ENCODE results near the gene IQCH. TPM values are rescaled to one million over a fixed set of nuclear protein-coding genes. Genes with fewer than 3 reads are reported as not detected.

The IQCH gene
- total and polyA plus RNA-seq, 9 of the 15 experiments (the other 6 are each of a cell fraction or from before 2014, with no cell fraction given), result 1.8 to 3.9 (median 2.7) TPM

DNA sequence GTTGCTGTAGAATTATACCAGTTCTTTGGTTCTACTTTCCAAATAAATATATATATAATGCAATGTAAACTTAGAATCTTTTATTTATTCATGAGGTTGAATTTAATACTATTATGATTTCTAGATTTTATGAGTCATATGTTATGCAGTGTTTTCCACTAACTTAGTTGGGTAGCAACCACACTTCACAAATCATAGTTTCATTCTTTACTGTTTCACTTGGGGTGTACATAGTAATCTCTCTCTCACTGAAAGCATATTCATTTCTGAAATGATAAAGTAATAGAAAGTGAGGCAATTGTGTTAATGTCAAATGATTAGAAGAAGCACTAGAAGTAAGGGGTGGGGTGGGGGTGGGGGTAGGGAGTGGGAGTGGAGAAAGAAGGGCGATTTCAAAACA lies 52.6 kb downstream of the IQCH start (continued):
- TF ChIP-seq, protein P1, sequence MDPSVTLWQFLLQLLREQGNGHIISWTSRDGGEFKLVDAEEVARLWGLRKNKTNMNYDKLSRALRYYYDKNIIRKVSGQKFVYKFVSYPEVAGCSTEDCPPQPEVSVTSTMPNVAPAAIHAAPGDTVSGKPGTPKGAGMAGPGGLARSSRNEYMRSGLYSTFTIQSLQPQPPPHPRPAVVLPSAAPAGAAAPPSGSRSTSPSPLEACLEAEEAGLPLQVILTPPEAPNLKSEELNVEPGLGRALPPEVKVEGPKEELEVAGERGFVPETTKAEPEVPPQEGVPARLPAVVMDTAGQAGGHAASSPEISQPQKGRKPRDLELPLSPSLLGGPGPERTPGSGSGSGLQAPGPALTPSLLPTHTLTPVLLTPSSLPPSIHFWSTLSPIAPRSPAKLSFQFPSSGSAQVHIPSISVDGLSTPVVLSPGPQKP (CRISPR knock-in tag; IDR thresholded peaks at IDR 0.05), result no peak
- TF ChIP-seq ATF7 (IDR thresholded peaks at IDR 0.05) (no peak), ARHGAP35 (IDR thresholded peaks at IDR 0.05; ENCODE audit: partially characterized antibody) (no peak)
- TF ChIP-seq, protein P2, sequence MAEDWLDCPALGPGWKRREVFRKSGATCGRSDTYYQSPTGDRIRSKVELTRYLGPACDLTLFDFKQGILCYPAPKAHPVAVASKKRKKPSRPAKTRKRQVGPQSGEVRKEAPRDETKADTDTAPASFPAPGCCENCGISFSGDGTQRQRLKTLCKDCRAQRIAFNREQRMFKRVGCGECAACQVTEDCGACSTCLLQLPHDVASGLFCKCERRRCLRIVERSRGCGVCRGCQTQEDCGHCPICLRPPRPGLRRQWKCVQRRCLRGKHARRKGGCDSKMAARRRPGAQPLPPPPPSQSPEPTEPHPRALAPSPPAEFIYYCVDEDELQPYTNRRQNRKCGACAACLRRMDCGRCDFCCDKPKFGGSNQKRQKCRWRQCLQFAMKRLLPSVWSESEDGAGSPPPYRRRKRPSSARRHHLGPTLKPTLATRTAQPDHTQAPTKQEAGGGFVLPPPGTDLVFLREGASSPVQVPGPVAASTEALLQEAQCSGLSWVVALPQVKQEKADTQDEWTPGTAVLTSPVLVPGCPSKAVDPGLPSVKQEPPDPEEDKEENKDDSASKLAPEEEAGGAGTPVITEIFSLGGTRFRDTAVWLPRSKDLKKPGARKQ (CRISPR knock-in tag; IDR thresholded peaks at IDR 0.05), result no peak

DNA sequence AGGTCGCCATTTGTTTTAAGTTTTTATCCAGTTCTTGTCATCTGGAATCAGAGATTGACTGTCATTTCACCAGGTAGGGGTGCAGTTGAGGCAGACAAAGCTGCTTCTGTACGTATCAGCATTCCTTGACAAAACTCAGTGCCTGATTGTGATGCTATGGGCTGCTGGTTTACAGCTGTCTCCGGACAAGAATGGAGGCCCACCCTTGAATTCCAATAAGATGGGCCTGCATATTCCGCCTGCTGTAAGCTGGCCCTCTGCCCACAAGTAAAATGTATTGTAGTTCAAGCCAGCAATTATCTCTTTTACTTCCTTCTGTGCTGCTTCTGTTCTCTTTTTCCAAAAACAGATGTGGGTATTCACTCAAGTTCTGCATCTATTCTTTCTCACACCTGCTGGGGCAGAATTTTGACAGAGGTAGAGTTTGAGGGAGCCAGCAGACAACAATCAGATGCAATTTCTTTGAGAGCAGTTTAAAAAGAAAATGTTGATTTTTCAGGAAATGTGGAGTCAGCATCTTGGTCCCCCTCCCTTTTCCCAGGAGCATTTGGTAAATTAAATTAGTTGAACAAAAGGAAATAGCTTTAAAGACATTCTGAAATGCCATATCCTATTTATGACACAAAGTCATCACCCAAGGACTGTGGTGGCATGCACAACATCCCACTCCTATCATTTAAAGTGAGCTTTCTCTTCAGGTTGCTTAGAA lies 53.5 kb downstream of the IQCH start:
- H3K9me1 ChIP-seq (ENCODE audit: control insufficient read depth, insufficient read depth, low read length), result no peaks in the 10 kb centered on the region
- FAIRE-seq (no peak), DNase-seq (ENCODE audit: extremely low read depth in 1 of 4, low spot score in 3 of 4) (no peak), ATAC-seq (no peak)
- intact Hi-C loops (cut with micrococcal nuclease) (loop anchor here (10.0 kb wide), 1 partner anchor 527 kb away; no protein-coding TSS in a partner anchor), in situ Hi-C loops (cut with MboI) (no loop called here)
- no peaks in the 10 kb centered on the region for H4K20me1 ChIP-seq (replicated peaks; ENCODE audit: control insufficient read depth, insufficient read depth, low read length)
- no peak overlapping the region for H3K9ac ChIP-seq (ENCODE audit: insufficient read depth in 1 of 2, low read depth in 2 of 2, low read length in 2 of 2)
- H3K4me2 ChIP-seq (ENCODE audit: insufficient read depth, low read length), result no peak overlapping the region
- ChIA-PET POLR2A (interaction anchor here (0.6 to 1.0 kb wide), 4 partner anchors 8 to 120 kb away, joined by 3 to 4 read pairs (median 3); no protein-coding TSS in a partner anchor), CTCF (ENCODE audit: low intra/inter-chr PET ratio) (no interaction called here)
- no peak overlapping the region for H3K27ac ChIP-seq (ENCODE audit: extremely low read depth, low read depth, low read length)
- no peaks in the 10 kb centered on the region for H3K79me2 ChIP-seq (ENCODE audit: control insufficient read depth, insufficient read depth, low read length)
- H3K27me3 ChIP-seq (ENCODE audit: control insufficient read depth in 2 of 2, insufficient read depth in 2 of 2, low read length in 2 of 2), result no peaks in the 10 kb centered on the region
- H3K4me3 ChIP-seq, result no peak overlapping the region
- TF ChIP-seq, protein P3, sequence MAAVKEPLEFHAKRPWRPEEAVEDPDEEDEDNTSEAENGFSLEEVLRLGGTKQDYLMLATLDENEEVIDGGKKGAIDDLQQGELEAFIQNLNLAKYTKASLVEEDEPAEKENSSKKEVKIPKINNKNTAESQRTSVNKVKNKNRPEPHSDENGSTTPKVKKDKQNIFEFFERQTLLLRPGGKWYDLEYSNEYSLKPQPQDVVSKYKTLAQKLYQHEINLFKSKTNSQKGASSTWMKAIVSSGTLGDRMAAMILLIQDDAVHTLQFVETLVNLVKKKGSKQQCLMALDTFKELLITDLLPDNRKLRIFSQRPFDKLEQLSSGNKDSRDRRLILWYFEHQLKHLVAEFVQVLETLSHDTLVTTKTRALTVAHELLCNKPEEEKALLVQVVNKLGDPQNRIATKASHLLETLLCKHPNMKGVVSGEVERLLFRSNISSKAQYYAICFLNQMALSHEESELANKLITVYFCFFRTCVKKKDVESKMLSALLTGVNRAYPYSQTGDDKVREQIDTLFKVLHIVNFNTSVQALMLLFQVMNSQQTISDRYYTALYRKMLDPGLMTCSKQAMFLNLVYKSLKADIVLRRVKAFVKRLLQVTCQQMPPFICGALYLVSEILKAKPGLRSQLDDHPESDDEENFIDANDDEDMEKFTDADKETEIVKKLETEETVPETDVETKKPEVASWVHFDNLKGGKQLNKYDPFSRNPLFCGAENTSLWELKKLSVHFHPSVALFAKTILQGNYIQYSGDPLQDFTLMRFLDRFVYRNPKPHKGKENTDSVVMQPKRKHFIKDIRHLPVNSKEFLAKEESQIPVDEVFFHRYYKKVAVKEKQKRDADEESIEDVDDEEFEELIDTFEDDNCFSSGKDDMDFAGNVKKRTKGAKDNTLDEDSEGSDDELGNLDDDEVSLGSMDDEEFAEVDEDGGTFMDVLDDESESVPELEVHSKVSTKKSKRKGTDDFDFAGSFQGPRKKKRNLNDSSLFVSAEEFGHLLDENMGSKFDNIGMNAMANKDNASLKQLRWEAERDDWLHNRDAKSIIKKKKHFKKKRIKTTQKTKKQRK (IDR thresholded peaks at IDR 0.05; ENCODE audit: borderline replicate concordance, low read depth, low read length), result no peak
- TF ChIP-seq, protein P2 (CRISPR knock-in tag; IDR thresholded peaks at IDR 0.05), result no peak
- TF ChIP-seq MAFG (tag; conservative IDR thresholded peaks at IDR 0.05), result 0 out of 2 replicates have a peak, but pooled peaks have one; percentile 6
- TF ChIP-seq ZNF316 (IDR thresholded peaks at IDR 0.05), result peak; percentile 61
- no peak for TF ChIP-seq MEF2A (IDR thresholded peaks at IDR 0.05; ENCODE audit: control insufficient read depth, low read depth, low read length)
- TF ChIP-seq ZEB2 (IDR thresholded peaks at IDR 0.05), result no peak
- no peak for TF ChIP-seq ZNF239 (CRISPR knock-in tag; IDR thresholded peaks at IDR 0.05)
- no peak for TF ChIP-seq ZNF143 (CRISPR knock-in tag; IDR thresholded peaks at IDR 0.05)
- TF ChIP-seq C11orf30 (IDR thresholded peaks at IDR 0.05; ENCODE audit: low read depth), result 0 out of 2 replicates have a peak, but pooled peaks have one; percentile 29
- WGBS (ENCODE audit: insufficient coverage, low coverage, missing lambda C conversion rate), result 7% methylated on average over 4 of the region's 4 CpGs
- H2AFZ ChIP-seq (ENCODE audit: low read depth, low read length), result no peak overlapping the region
- no peaks in the 10 kb centered on the region for H3K4me1 ChIP-seq (replicated peaks in 1 of 2; ENCODE audit: control insufficient read depth in 2 of 2, insufficient read depth in 2 of 2, low read length in 2 of 2)
- no TSS peak for BruUV-seq (replicated peaks)
- no peaks in the 10 kb centered on the region for H3K9me3 ChIP-seq (replicated peaks; ENCODE audit: control insufficient read depth, insufficient read depth, low read depth, low read length)
- no peaks in the 10 kb centered on the region for H3K36me3 ChIP-seq (ENCODE audit: control insufficient read depth, insufficient read depth, low read length)

Data from K562 (cell line).